HG03045 (cell line): Measurements from ENCODE around the gene PTEN.
"Not testable (repeated sequence)": the region's sequence is repeated elsewhere in the genome, so short reads cannot be mapped to it uniquely, and the experiment has no call there.

Source experiments
- ATAC-seq: cut with Tn5 transposase; IDR thresholded peaks from one replicate; pipeline ENCODE4 v1.9.1; 2021; ENCODE audit warnings: mild to moderate bottlenecking, moderate library complexity; ENCODE audit not compliant: unreplicated experiment

Gene PTEN

DNA sequence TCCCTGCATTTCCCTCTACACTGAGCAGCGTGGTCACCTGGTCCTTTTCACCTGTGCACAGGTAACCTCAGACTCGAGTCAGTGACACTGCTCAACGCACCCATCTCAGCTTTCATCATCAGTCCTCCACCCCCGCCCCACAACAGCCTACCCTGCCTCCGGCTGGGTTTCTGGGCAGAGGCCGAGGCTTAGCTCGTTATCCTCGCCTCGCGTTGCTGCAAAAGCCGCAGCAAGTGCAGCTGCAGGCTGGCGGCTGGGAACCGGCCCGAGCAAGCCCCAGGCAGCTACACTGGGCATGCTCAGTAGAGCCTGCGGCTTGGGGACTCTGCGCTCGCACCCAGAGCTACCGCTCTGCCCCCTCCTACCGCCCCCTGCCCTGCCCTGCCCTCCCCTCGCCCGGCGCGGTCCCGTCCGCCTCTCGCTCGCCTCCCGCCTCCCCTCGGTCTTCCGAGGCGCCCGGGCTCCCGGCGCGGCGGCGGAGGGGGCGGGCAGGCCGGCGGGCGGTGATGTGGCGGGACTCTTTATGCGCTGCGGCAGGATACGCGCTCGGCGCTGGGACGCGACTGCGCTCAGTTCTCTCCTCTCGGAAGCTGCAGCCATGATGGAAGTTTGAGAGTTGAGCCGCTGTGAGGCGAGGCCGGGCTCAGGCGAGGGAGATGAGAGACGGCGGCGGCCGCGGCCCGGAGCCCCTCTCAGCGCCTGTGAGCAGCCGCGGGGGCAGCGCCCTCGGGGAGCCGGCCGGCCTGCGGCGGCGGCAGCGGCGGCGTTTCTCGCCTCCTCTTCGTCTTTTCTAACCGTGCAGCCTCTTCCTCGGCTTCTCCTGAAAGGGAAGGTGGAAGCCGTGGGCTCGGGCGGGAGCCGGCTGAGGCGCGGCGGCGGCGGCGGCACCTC lies at the start of gene PTEN, which contains the start of gene KLLN:
PTEN (plus strand) TSS at position 573 of the 891 bp plus-strand sequence. CDS start 845 bp downstream, outside the sequence.
KLLN (minus strand) TSS at position 481 of the 891 bp plus-strand sequence. CDS start 1,046 bp downstream, outside the sequence.
- peak; percentile 38 for ATAC-seq

DNA sequence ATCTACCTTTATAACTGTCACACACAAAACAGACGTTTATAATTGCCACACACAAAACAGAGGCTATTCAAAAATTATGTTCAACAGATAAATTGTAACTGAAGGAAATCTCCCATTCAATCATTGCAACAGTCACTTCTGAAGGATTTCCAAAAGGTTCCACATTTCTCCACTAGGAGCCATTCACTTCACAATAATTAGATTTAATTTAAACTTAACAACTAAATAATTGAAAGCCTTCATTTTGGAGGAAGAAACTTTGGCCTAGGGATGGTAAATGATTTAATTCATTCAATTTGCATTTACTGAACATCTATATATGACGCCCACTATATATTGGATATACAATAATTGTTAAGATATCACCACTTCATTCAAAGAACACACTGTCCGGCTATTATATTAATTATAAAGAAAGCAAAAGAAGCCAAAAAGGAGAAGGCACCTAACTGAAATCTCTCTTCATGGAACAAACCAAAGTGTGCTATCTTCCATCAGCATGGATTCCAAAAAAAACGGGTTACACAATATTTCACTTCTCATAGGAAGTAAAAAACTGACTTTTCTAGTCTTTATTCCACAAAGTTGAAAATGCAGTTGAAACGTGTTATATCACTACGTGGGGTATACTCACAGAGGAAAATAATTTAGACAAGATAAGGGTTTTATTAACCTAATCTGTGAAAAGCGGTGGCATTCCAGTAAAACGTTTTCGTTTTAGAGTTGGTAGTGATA lies 47.1 kb upstream of the PTEN start:
- no peak for ATAC-seq

DNA sequence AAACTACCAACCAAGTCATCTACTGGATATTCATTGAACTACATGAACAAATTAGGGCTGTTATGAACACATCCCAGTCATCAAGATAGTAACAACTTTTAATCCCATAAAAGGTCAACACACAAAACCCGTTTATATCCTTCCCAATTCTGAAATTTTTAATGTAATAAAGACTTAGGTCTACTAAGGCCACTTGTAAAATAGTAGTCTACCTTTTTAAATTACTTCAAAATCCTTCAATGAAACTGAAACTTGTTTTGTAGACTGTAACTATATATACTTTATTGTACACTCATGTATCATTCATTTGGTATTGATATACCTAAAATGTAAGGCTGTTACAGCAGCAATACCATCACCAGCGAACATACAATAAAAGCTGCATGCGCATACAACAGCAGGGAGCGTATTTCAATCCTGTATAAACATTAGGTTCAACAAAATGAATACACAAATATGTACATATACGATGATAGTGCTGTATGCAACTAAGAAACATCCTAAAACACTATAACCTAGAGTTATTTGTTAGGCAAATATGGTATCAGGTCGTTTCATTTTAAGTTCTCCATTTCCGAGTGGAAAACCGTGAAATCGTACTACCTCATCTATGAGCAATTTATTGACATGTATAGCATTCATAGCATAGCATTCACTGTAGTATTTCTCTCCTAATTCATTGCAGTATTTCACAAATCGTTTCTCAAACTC lies 46.4 kb upstream of the PTEN start:
- ATAC-seq, result no peak

DNA sequence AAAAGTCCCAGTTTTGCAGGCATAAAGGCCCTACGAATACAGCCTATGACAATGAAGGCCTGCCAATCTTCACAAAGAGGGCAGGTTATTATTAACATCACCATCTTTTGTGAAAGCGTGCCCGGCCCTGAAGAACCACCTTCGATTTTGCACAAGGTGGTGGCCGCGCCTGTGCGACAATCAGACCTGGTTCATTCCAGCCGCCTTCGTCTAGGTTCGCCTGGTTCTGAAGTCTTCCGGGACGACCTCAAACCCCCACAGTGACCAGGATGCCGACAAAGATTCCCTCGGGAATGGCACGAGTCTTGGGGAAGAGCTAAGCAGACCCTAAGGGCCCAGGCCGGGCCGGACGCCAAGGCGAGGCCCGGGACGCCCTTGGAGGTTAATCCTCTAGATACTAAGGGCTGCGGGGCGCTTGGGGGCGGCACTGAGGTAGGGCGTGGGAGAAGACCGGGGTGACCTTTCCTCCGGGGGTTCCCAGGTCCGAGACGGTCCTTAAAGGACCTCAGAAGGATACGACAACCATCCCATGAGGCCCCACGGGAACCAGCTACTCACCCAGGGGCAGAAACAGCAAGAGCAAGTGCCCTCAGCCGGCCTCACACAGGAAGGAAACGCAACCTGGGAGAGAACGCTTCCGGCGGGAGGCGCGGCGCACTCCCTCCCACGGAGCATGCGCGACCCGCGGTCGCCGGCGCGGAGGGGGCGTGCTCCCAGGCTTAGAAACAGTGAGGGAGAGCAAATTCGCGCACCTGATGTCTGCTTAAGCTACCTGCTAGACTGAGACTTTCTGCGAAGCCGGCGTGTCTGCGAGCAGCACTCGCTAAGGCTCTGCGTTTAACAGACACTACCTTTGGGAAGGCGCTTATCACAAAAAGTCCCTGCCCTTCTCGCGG lies 45.6 kb upstream of the PTEN start, which contains the start of gene ATAD1:
ATAD1 (minus strand) TSS at position 618 of the 896 bp plus-strand sequence. CDS start 3,627 bp downstream, outside the sequence.
- ATAC-seq, result peak; percentile 84

DNA sequence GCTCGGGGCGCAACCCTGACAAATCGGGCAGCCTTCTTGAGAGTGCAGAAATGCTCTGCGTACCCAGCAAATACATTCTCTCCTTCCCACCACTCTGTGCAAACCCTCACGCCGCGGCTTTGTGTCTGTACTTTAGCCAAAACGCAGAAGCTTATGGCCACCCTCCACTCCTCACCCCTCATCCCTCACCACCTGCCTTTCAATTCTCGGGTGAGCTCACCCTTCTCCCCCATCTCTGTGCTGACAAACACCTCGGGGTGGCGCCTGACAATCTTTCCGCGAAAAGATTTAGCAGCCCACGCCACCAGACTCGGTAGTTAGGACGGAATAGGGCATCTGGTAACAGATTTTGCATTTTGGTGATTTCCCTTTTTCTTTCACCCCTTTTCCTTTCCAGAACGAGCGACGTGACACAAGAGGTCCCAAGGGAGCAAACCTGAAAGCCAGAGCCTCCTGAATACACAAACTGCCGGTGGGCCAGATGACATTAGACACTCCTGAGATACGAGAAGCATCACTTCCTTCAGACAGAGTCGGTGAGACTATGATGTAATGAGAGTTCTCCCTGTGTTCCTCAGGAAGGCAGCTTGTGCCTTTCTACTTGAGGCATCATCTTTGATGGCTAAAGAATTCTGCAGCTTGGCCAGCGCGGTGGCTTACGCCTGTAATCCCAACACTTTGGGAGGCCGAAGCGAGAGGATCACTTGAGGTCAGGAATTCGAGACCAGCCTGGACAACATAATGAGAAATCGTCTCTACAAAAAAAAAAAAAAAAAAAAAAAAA lies 44.7 kb upstream of the PTEN start:
- peak; percentile 48 for ATAC-seq

DNA sequence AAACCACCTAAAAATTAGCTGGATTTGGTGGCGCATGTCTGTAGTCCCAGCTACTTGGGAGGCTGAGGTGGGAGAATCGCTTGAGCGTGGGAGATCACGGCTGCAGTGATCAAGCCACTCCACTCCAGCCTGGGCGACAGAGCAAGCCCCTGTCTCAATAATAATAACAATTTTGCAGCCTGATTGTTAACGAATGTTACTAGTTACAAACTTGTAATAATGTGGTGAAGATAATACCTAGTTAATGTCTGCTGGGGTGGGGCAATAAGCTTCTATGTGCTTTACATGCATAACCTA lies 44.2 kb upstream of the PTEN start:
- ATAC-seq, result no peak

DNA sequence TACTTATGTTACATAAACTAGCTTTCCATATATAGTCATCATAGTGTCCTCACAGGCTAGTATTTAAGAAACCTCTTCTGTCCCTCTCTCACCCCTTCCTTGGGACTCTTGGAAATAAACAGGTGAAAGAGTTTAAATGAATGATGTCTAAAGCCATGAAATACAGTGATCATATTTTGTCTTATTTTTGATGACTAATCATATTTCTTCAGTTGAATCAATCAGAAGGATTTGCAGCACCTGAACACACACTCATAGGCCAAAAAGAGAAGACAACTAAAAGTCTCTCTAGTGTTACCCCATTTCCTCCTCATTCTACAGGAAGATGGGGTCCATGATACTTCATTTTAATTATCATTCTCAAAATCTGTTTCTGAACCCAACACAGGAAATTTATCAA lies 36.8 kb upstream of the PTEN start:
- ATAC-seq, result no peak

DNA sequence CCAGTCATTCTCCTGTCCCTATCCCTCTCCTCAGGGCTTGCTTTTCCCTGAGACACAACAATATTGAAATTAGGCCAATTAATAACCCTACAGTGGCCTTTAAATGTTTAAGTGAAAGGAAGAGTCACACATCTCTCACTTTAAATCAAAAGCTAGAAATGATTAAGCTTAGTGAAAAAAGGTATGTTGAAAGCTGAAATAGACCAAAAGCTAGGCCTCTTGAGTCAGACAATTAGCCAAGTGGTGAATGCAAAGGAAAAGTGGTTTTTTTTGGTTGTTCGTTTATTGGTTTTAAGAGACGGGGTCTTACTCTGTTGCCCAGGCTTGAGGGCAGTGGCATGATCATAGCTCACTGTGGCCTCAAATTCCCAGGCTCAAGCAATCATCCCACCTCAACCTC lies 35.7 kb upstream of the PTEN start:
- ATAC-seq, result no peak

DNA sequence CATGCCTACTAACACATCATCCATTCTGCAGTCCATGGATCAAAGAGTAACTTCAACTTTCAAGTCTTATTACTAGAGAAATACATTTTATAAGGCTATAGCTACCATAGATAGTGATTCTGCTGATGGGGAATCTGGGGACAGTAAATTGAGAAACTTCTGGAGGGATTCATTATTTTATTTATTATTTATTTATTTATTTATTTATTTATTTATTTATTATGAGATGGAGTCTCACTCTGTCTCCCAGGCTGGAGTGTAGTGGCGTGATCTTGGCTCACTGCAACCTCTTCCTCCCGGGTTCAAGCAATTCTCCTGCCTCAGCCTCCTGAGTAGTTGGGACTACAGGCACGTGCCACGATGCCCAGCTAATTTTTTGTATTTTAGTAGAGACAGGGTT lies 34.4 kb upstream of the PTEN start:
- ATAC-seq, result not testable (repeated sequence)

DNA sequence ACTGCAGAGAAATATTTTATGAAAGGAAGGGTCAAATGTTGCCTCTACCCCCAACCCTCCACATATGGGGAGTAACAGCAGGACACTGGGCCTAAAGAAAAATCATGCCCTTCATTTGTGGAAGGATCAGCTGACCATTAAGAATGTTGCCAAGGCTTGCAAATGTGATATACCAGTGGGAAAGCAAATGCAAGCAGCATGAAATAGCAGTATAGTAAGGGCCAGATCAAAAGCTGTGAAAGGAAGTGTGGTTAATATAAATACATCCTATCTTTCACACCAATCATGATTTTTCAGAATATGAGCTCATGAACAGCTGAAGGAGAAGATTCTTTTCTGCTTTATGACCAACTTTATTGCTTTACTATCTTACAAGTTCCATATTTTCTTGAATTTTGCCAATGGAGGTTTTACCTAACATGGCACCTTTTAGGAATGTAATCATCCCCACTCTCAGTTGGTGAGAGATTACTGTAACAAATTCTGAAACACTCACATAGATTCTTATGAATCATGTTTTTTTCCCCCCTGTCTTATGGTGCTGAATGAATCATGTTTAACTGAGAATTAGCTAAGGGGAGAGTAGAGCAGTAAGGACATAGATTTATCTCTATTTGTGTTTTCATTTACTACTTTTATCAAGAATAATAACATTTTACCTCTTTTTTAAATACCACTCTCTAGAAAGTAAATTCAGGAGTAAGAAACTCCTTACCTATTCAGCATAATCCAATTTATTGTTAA lies 33.3 kb upstream of the PTEN start:
- ATAC-seq, result no peak

DNA sequence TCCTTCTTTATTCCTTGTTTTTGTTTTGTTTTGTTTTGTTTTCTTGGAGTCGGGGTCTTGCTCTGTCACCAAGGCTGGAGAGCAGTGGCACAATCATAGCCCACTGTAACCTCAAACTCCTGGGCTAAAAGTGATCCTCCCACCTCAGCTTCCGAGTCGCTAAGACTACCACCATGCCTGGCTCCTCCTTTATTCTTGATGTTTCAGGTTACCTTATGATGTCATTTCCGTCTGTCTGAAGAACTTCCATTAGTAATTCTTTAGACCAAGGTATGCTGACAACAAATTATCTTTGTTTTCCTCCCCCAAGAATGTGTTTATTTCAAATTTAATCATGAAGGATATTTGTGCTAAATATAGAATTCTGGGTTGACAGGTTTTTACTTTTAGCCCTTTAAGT lies 27.3 kb upstream of the PTEN start:
- no peak for ATAC-seq

DNA sequence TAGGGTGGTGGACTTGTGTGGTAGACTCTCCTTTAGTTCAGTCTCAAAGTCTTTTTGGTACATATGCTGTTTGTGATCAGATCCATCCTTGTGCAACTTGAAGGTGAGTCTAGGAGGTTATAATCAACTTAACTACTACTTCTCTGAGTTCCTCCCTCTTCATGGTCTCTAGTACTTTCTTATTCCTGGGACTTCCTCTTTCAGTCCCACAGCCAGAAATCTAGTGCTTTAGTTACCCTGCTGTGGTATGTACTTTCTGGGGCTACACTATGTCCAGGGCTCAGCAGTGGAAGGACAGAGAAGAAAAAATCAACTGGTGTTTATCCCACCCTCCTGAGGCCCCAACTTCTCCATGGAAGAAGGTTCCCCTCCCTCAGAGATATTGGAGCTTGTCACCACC lies 26.0 kb upstream of the PTEN start:
- ATAC-seq, result no peak

DNA sequence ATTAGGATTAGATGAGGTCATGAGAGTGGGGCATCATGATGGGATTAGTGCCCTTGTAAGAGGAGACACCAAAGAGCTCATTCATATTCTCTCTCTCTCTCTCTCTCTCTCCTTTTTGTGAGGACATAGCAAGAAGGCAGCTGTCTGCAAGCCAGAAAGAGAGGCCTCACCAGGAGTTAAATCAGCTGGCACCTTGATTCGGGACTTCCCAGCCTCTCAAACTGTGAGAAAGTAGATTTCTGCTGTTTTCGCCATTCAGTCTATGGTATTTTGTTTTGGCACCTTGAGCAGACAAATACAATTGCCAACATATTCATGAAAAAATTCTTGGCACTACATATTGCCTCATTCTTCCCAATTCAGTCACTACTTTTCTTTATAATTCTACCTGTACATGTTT lies 24.8 kb upstream of the PTEN start:
- no peak for ATAC-seq

DNA sequence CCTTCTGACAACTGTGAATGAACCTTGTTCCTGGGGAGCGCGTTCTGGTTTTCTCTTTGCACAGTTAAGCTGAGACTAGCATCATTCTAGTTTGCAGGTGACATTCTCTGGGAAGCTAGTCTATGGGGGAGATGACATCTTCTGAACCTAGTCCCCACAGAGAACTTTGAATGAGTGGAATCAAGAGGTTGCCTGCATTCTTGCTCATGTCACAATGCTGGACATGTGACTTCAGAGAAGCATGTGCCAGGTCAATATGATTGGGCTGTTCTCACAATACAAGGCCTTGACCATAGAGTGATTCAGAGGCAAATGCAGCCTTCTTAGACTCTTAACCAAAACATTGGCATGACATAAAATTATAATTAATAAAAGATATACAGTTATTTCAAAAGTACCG lies 22.2 kb upstream of the PTEN start:
- ATAC-seq, result no peak

DNA sequence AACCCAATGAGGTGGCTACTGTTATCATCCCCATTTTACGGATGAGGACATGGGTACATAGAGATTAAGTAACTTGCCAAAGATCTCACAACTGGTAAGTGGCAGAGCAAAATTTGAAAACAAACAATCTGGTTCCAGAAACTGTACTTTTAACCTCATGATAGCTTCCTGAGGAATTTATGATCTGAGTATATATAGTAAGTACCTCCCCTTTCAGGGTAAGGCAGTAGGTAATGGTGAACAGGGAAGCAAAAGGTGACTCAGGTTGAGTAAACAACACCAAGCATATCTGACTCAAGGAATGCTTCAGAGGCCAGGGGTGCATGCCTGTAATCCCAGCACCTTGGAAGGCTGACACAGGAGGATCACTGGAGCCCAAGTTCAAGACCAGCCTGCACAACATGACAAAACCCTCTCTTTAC lies 21.2 kb upstream of the PTEN start:
- no peak for ATAC-seq

DNA sequence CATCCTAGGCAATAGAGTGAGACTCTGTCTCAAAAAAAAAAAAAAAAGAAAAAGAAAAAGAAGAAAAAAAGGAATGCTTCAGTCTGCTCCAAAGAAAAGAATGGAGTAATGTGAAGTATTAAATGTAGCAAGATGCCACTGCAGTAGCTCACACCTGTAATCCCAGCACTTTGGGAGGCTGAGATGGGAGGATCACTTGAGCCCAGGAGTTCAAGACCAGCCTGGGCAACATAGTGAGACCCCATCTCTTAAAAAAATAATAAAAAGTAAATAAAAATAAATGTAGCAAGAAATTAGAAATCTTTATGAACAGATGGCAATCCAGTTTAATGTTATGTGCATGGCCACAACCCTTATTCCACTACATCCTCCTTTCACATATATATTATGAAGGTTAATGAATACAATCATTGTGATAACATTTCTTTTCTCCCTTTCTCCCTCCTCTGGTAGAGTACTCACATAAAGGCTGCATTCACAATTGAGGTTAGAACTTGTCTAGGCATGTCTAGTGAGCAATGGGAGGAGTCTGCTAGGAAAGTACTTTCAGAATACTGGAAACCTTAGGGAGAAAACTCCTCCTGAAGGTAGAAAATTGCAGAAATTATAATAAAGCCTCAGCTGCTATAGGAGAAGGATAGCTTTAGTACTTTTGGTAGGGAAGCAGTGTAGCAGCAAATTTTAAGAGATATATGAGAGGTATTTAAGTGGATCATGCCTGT lies 20.5 kb upstream of the PTEN start:
- ATAC-seq, result no peak

DNA sequence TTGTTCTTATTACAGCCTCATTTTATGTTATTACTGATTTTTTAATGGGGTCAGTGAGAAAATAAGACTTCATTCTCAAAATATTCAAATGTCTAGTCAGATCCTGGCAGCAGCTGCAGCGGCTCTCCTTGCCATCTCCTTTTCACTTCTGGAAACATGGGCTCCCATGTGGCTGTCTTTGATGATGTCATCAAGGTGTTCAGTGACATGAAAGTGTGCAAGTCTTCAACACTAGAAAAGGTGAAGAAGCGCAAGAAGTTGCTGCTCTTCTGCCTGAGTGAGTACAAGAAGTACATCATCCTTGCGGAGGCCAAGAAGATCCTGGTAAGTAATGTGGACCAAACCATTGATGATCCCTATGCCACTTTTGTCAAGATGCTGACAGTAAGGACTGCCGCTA lies 19.7 kb upstream of the PTEN start:
- no peak for ATAC-seq
